IMR-90 (cell line): Measurements from ENCODE around the gene WHRN. TPM values are rescaled to one million over a fixed set of nuclear protein-coding genes. Genes with fewer than 3 reads are reported as not detected.

Experiments
- ATAC-seq: fragments of 200-7000 bp; cut with Tn5 transposase; 2 replicates; pipeline ENCODE4 v1.9.1; 2020; ENCODE audit warnings: low read depth, mild to moderate bottlenecking, moderate library complexity
- BruUV-seq: library from RNA; stranded (reverse); fragments of 400-500 nt; replicated peaks from 2 replicates; lab custom pipeline; 2021; lab: Mats Ljungman, UMichigan
- CTCF ChIA-PET: fragments of 300-600 bp; formaldehyde crosslinking; extraction: SDS; loops from one replicate; lab custom pipeline; 2021; ENCODE audit warnings: antibody characterized with exemption; lab: Yijun Ruan, JAX
- POLR2A ChIA-PET: fragments of 300-600 bp; sonication (Branson Sonifier 250); formaldehyde crosslinking; loops from one replicate; lab custom pipeline; 2022; ENCODE audit warnings: antibody characterized with exemption; ENCODE audit not compliant: unreplicated experiment; lab: Charles Lee
- DNase-seq: peaks from one replicate; pipeline ENCODE4 v3.0.0; 2013
- H2AFZ ChIP-seq: replicated peaks from 2 replicates; pipeline ENCODE3; 2013; ENCODE audit warnings: low read length, mild to moderate bottlenecking; ENCODE audit not compliant: poor library complexity
- H2AK5ac ChIP-seq: 2 replicates; pipeline ENCODE4 v1.6.1; 2013; ENCODE audit warnings: low read depth, low read length, inconsistent platforms
- H2AK9ac ChIP-seq: replicated peaks from 2 replicates; pipeline ENCODE3; 2013; ENCODE audit warnings: mild to moderate bottlenecking, low read depth, low read length, moderate library complexity; ENCODE audit not compliant: poor library complexity
- H2BK120ac ChIP-seq: 2 replicates; pipeline ENCODE4 v1.6.1; 2013; ENCODE audit warnings: low read depth, low read length, inconsistent platforms
- H2BK15ac ChIP-seq: 3 replicates; pipeline ENCODE4 v1.6.1; 2013; ENCODE audit warnings: low read depth, low read length, inconsistent platforms
- H2BK20ac ChIP-seq: 2 replicates; pipeline ENCODE4 v1.6.1; 2013; ENCODE audit warnings: low read depth, mild to moderate bottlenecking, inconsistent platforms, low read length, moderate library complexity
- H2BK5ac ChIP-seq: 2 replicates; pipeline ENCODE4 v1.6.1; 2013; ENCODE audit warnings: mild to moderate bottlenecking, low read depth, low read length, inconsistent platforms; ENCODE audit not compliant: poor library complexity, severe bottlenecking
- H3K14ac ChIP-seq: replicated peaks from 2 replicates; pipeline ENCODE4 v1.6.1; 2013; ENCODE audit warnings: low read depth, low read length, inconsistent platforms
- H3K18ac ChIP-seq: 2 replicates; pipeline ENCODE4 v1.6.1; 2013; ENCODE audit warnings: low read depth, low read length, control low read depth
- H3K23ac ChIP-seq: 2 replicates; pipeline ENCODE4 v1.6.1; 2013; ENCODE audit warnings: low read depth, low read length, inconsistent platforms
- H3K27ac ChIP-seq: 2 replicates; pipeline ENCODE4 v1.5.1; 2013; ENCODE audit warnings: mild to moderate bottlenecking, control low read depth, low read length; ENCODE audit not compliant: insufficient read depth
- H3K27me3 ChIP-seq: 2 replicates; pipeline ENCODE4 v1.6.1; 2013; ENCODE audit warnings: low read length; ENCODE audit not compliant: control insufficient read depth, insufficient read depth
- H3K36me3 ChIP-seq: 2 replicates; pipeline ENCODE4 v1.6.1; 2013; ENCODE audit warnings: low read length, mixed read lengths; ENCODE audit not compliant: control insufficient read depth, insufficient read depth
- H3K4ac ChIP-seq: 2 replicates; pipeline ENCODE4 v1.6.1; 2013; ENCODE audit warnings: low read depth, low read length, inconsistent platforms
- H3K4me1 ChIP-seq: 2 replicates; pipeline ENCODE4 v1.6.1; 2013; ENCODE audit warnings: low read length, mixed read lengths; ENCODE audit not compliant: control insufficient read depth, insufficient read depth
- H3K4me2 ChIP-seq: 2 replicates; pipeline ENCODE4 v1.6.1; 2013; ENCODE audit warnings: low read depth, mild to moderate bottlenecking, control low read depth, low read length, moderate library complexity
- H3K4me3 ChIP-seq: 2 replicates; pipeline ENCODE4 v1.5.1; 2013; ENCODE audit warnings: low read depth, mild to moderate bottlenecking, control low read depth, low read length, moderate library complexity; ENCODE audit not compliant: insufficient read depth
- H3K56ac ChIP-seq: 2 replicates; pipeline ENCODE4 v1.6.1; 2013; ENCODE audit warnings: low read length, inconsistent platforms; ENCODE audit not compliant: insufficient read depth; ENCODE audit errors: extremely low read depth
- H3K79me1 ChIP-seq, 2 experiments: 2 replicates each; pipeline ENCODE4 v1.6.1; 2013; ENCODE audit warnings: low read length in 2 of 2, inconsistent platforms in 1 of 2, low read depth in 1 of 2
- H3K9ac ChIP-seq: 2 replicates; pipeline ENCODE4 v1.6.1; 2013; ENCODE audit warnings: low read depth, low read length, control low read depth
- H3K9me1 ChIP-seq: 2 replicates; pipeline ENCODE4 v1.6.1; 2013; ENCODE audit warnings: low read length, inconsistent platforms; ENCODE audit not compliant: insufficient read depth
- H3K9me3 ChIP-seq: 2 replicates; pipeline ENCODE4 v1.6.1; 2013; ENCODE audit warnings: low read length; ENCODE audit not compliant: control insufficient read depth, insufficient read depth
- H4K20me1 ChIP-seq: 2 replicates; pipeline ENCODE4 v1.6.1; 2013; ENCODE audit warnings: low read length, inconsistent platforms; ENCODE audit not compliant: insufficient read depth
- H4K5ac ChIP-seq: 2 replicates; pipeline ENCODE4 v1.6.1; 2013; ENCODE audit warnings: mild to moderate bottlenecking, low read depth, low read length, control low read depth
- H4K8ac ChIP-seq, 2 experiments: 2 replicates each; pipeline ENCODE4 v1.6.1; 2013; ENCODE audit warnings: low read depth in 2 of 2, low read length in 2 of 2, control low read depth in 1 of 2, inconsistent platforms in 1 of 2
- H4K91ac ChIP-seq: 2 replicates; pipeline ENCODE4 v1.6.1; 2013; ENCODE audit warnings: low read depth, low read length, inconsistent platforms; ENCODE audit not compliant: insufficient read depth
- BHLHE40 ChIP-seq: fragments of 150-350 bp; IDR thresholded peaks from 2 replicates; pipeline ENCODE4 v1.6.1; 2016; ENCODE audit warnings: mild to moderate bottlenecking, low read depth, low read length
- CEBPB ChIP-seq: IDR thresholded peaks from 2 replicates; pipeline ENCODE4 v1.6.1; 2012; ENCODE audit warnings: low read depth, low read length, improper control_type of control experiment
- FOS ChIP-seq: fragments of 150-350 bp; IDR thresholded peaks from 2 replicates; pipeline ENCODE4 v1.6.1; 2016; ENCODE audit warnings: low read depth, low read length
- MAFK ChIP-seq: IDR thresholded peaks from 2 replicates; pipeline ENCODE4 v1.6.1; 2012; ENCODE audit warnings: low read depth, low read length, improper control_type of control experiment
- MAZ ChIP-seq: IDR thresholded peaks from 2 replicates; pipeline ENCODE4 v1.6.1; 2012; ENCODE audit warnings: low read depth, mild to moderate bottlenecking, low read length, improper control_type of control experiment, moderate library complexity, borderline replicate concordance
- NFE2L2 ChIP-seq: fragments of 150-350 bp; IDR thresholded peaks from 2 replicates; pipeline ENCODE4 v1.6.1; 2016; ENCODE audit warnings: low read depth, mild to moderate bottlenecking, low read length
- POLR2A ChIP-seq: IDR thresholded peaks from 2 replicates; pipeline ENCODE4 v1.6.1; 2012; ENCODE audit warnings: mild to moderate bottlenecking, low read depth, low read length
- RAD21 ChIP-seq: IDR thresholded peaks from 2 replicates; pipeline ENCODE4 v1.6.1; 2012; ENCODE audit warnings: low read length, improper control_type of control experiment
- RCOR1 ChIP-seq: IDR thresholded peaks from 2 replicates; pipeline ENCODE4 v1.6.1; 2012; ENCODE audit warnings: mild to moderate bottlenecking, low read length, improper control_type of control experiment; ENCODE audit not compliant: insufficient replicate concordance
- RFX5 ChIP-seq: IDR thresholded peaks from 2 replicates; pipeline ENCODE4 v1.8.0; 2012; ENCODE audit warnings: low read depth, mild to moderate bottlenecking, low read length, moderate library complexity
- USF2 ChIP-seq: fragments of 150-350 bp; IDR thresholded peaks from 2 replicates; pipeline ENCODE4 v1.6.1; 2017; ENCODE audit warnings: mild to moderate bottlenecking, antibody characterized with exemption, low read length, low read depth
- WGBS, 2 experiments: methylation state at CpG; one replicate each; pipeline versions ENCODE4 v1.1.5 to v1.1.7; 2013; ENCODE audit warnings: missing lambda C conversion rate in 2 of 2; ENCODE audit not compliant: insufficient read length in 1 of 2; ENCODE audit errors: extremely low coverage in 2 of 2; 5-methylcytosine and 5-hydroxymethylcytosine counted together
- dilution Hi-C: fragments of 300-500 bp; cut with HindIII; formaldehyde crosslinking; loops from one replicate; pipeline ENCODE4 v1.14.3; 2018; ENCODE audit warnings: low sequenced_read_pairs; ENCODE audit not compliant: unreplicated experiment
- in situ Hi-C: fragments of 300-500 bp; cut with MboI; formaldehyde crosslinking; loops from 3 replicates; pipeline ENCODE4 v1.14.3; 2019; ENCODE audit warnings: low sequenced_read_pairs, inconsistent platforms, mixed read lengths
- intact Hi-C: fragments of 100-400 bp; cut with micrococcal nuclease; formaldehyde crosslinking; loops from 2 replicates; pipeline ENCODE4 v1.10.0; 2022
- polyA plus RNA-seq, 3 experiments: library from polyadenylated mRNA; depleted of rRNA; stranded (reverse); fragments of >200 nt; gene quantifications; 2 replicates each; pipeline ENCODE4 v1.2.3, GENCODE V29; 2012; ENCODE audit warnings: low replicate concordance in 1 of 3
- total RNA-seq: library from RNA; depleted of rRNA; stranded (reverse); fragments of >200 nt; gene quantifications from 2 replicates; pipeline ENCODE4 v1.2.3, GENCODE V29; 2012

The WHRN gene
- total and polyA plus RNA-seq, 2 of the 4 experiments (the other 2 are of a cell fraction) = 0.18 to 2.6 TPM

GRCh38 chr9:114494776-114495569 is 10.3 kb downstream of the WHRN start (continued):
- no peak for TF ChIP-seq MAFK

GRCh38 chr9:114493521-114494184 is 11.6 kb downstream of the WHRN start:
- H3K9me1 ChIP-seq = no peaks in the 10 kb centered on the region
- ATAC-seq = no peak
- no peaks in the 10 kb centered on the region for H3K36me3 ChIP-seq
- no peak overlapping the region for H2BK120ac ChIP-seq
- no peak overlapping the region for H3K9ac ChIP-seq
- no peak overlapping the region for H3K4ac ChIP-seq
- intact Hi-C loops = no loop called here
- H4K20me1 ChIP-seq = no peaks in the 10 kb centered on the region
- dilution Hi-C loops = no loop called here
- H4K91ac ChIP-seq = no peak overlapping the region
- no peak overlapping the region for H2AK5ac ChIP-seq
- no peak overlapping the region for H2BK5ac ChIP-seq
- no peak overlapping the region for H3K4me2 ChIP-seq
- H2BK20ac ChIP-seq = no peak overlapping the region
- no peak overlapping the region for H3K27ac ChIP-seq
- no peaks in the 10 kb centered on the region for H3K4me1 ChIP-seq
- in situ Hi-C loops = no loop called here
- no peaks in the 10 kb centered on the region for H3K79me1 ChIP-seq
- H3K56ac ChIP-seq = no peak overlapping the region
- H3K27me3 ChIP-seq = peaks cover 15% of the 10 kb centered on the region
- H2BK15ac ChIP-seq = no peak overlapping the region
- ChIA-PET CTCF (no interaction called here), POLR2A (no interaction called here)
- H3K18ac ChIP-seq = no peak overlapping the region
- BruUV-seq = no TSS peak
- no peak overlapping the region for H2AK9ac ChIP-seq
- H3K23ac ChIP-seq = no peak overlapping the region
- no peak overlapping the region for H3K14ac ChIP-seq
- no peak overlapping the region for H3K4me3 ChIP-seq
- no peak overlapping the region for H4K8ac ChIP-seq
- WGBS, 2 experiments = 67% methylated on average over 1 of the region's 8 CpGs; no CpG with 5 or more reads in 1 of the 2 experiments
- DNase-seq = no peak
- no peak for TF ChIP-seq MAFK
- no peak for TF ChIP-seq NFE2L2
- TF ChIP-seq RAD21 = no peak
- no peak for TF ChIP-seq RCOR1
- TF ChIP-seq CEBPB = no peak
- TF ChIP-seq BHLHE40 = no peak
- no peak for TF ChIP-seq RFX5
- TF ChIP-seq USF2 = no peak
- no peak for TF ChIP-seq FOS
- TF ChIP-seq MAZ = no peak
- no peak for TF ChIP-seq POLR2A
- H3K9me3 ChIP-seq = no peaks in the 10 kb centered on the region
- no peak overlapping the region for H2AFZ ChIP-seq
- H4K5ac ChIP-seq = no peak overlapping the region
